Stimulated activated CD4-positive, alpha-beta T cell treated with anti-CD3 and anti-CD28 coated beads, Interleukin-1b, Interleukin-23, amount 100 ng/mL, for 1 hour (primary cell): ENCODE results near the gene THAP2.

Experiments used
- DNase-seq, 2 donors: peaks; one replicate each; pipeline ENCODE4 v3.0.0-alpha.2; 2020; ENCODE audit warnings: low read depth in 2 of 2

The THAP2 gene

GRCh38 chr12:71663561-71664410, at the start of gene THAP2, which contains the start of gene ZFC3H1:
Gene THAP2, plus strand, starts transcription at chr12:71664301. Its CDS starts 209 bp downstream, at chr12:71664510.
Gene ZFC3H1, minus strand, starts transcription at chr12:71663848. Its CDS starts 238 bp downstream, at chr12:71663610.
- peak; percentile 58 to 68 for DNase-seq

- no peak for DNase-seq
Measured at GRCh38 chr12:71621938-71622337, 42.2 kb upstream of the THAP2 start.

GRCh38 chr12:71625476-71625875, 38.6 kb upstream of the THAP2 start:
- no peak for DNase-seq

GRCh38 chr12:71626098-71626497, 38.0 kb upstream of the THAP2 start:
- no peak for DNase-seq

- DNase-seq, result no peak
Measured at GRCh38 chr12:71626768-71627167, 37.3 kb upstream of the THAP2 start.

GRCh38 chr12:71627438-71628002, 36.6 kb upstream of the THAP2 start:
- DNase-seq, result no peak

- no peak for DNase-seq
Measured at GRCh38 chr12:71636704-71637115, 27.4 kb upstream of the THAP2 start.

- DNase-seq, result no peak
Measured at GRCh38 chr12:71638499-71638898, 25.6 kb upstream of the THAP2 start.

- DNase-seq, result no peak
Measured at GRCh38 chr12:71639341-71639760, 24.8 kb upstream of the THAP2 start.

GRCh38 chr12:71640316-71640715, 23.8 kb upstream of the THAP2 start:
- no peak for DNase-seq

- DNase-seq, result no peak
Measured at GRCh38 chr12:71641390-71641789, 22.7 kb upstream of the THAP2 start.

- DNase-seq, result no peak
Measured at GRCh38 chr12:71642264-71642663, 21.8 kb upstream of the THAP2 start.

- DNase-seq, result no peak
Measured at GRCh38 chr12:71645268-71645667, 18.8 kb upstream of the THAP2 start.

- DNase-seq, result no peak
Measured at GRCh38 chr12:71646512-71646911, 17.6 kb upstream of the THAP2 start.

GRCh38 chr12:71648537-71648936, 15.6 kb upstream of the THAP2 start:
- no peak for DNase-seq

- no peak for DNase-seq
Measured at GRCh38 chr12:71649401-71649800, 14.7 kb upstream of the THAP2 start.

- no peak for DNase-seq
Measured at GRCh38 chr12:71652656-71653055, 11.4 kb upstream of the THAP2 start.

GRCh38 chr12:71653137-71653536, 11.0 kb upstream of the THAP2 start:
- no peak for DNase-seq

GRCh38 chr12:71654200-71654599, 9.9 kb upstream of the THAP2 start:
- DNase-seq, result no peak

- DNase-seq, result no peak
Measured at GRCh38 chr12:71655495-71655894, 8.6 kb upstream of the THAP2 start.

GRCh38 chr12:71655907-71656306, 8.2 kb upstream of the THAP2 start:
- DNase-seq, result no peak

GRCh38 chr12:71656740-71657139, 7.4 kb upstream of the THAP2 start:
- no peak for DNase-seq

GRCh38 chr12:71661977-71662530, 2.0 kb upstream of the THAP2 start:
- no peak for DNase-seq
